HG03432 (cell line): ENCODE results near the gene FLYWCH1.

ENCODE experiments used
- ATAC-seq: cut with Tn5 transposase; IDR thresholded peaks from one replicate; pipeline ENCODE4 v1.9.1; 2021; ENCODE audit warnings: mild to moderate bottlenecking, moderate library complexity; ENCODE audit not compliant: unreplicated experiment

Gene FLYWCH1

GRCh38 chr16:2967721-2968161 is 56.0 kb downstream of the FLYWCH1 start:
- ATAC-seq: no peak

DNA sequence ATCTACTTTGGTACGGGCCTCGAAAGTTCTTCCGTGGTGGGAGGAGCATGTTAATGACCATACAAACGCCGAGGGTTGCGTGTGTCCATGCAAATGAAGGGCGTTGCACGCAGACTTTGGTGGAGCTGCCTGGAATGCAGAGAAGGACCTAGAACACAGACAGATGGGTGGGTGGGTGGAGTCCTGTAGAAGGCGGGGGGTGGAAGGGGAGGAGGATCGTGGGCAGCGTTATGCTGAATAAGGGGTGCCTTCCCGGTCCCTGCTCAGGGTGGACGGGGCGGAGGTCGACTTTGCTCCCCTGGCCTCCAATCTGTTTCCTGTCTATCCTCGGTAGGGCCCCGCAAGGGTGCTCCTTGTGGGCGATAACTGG is 56.6 kb downstream of the FLYWCH1 start:
- ATAC-seq: no peak

DNA sequence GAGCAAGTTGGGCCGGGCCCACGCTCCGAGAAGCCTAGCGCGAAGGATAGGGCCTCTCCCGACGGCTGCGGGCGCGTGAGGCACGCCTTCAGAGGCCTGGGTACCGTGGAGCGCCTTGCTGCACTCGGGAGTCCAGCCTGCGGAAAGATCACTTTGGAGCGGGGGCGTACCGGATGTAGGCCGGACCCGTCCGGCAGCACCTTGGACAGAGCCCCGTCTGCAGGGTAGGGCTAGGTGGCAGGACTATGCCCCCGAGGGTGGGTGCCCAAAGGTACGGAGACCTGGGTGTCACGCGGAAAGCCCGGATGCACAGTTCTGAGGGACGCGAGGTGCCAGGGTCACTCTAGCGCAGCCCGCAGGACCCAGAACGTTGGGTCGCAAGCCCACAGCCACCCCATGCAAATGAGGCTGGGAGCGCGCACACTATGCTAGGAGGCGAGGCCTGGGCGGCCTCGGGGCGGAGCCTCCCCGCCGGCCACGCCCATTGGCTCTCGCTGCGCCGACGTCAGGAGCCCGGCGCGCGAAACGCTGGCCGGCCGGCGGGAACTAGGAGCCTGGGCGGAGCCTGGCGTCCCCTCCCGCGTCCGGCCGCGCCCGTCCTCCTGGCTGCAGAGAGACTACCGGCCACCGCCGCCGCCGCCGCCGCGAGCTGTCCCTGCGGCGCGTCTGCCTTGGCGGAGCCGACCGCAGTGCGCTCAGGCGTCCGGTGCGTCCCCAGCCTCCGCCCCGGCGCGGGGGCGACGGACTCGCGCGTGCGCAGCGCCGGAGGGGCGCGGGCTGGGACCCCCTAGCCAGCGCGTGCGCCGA is 57.2 kb downstream of the FLYWCH1 start, which contains the start of gene PAQR4:
Gene PAQR4 (plus strand): TSS at position 611 of the 807 bp plus-strand sequence. CDS start 327 bp downstream, outside the sequence.
- ATAC-seq: peak; percentile 74

DNA sequence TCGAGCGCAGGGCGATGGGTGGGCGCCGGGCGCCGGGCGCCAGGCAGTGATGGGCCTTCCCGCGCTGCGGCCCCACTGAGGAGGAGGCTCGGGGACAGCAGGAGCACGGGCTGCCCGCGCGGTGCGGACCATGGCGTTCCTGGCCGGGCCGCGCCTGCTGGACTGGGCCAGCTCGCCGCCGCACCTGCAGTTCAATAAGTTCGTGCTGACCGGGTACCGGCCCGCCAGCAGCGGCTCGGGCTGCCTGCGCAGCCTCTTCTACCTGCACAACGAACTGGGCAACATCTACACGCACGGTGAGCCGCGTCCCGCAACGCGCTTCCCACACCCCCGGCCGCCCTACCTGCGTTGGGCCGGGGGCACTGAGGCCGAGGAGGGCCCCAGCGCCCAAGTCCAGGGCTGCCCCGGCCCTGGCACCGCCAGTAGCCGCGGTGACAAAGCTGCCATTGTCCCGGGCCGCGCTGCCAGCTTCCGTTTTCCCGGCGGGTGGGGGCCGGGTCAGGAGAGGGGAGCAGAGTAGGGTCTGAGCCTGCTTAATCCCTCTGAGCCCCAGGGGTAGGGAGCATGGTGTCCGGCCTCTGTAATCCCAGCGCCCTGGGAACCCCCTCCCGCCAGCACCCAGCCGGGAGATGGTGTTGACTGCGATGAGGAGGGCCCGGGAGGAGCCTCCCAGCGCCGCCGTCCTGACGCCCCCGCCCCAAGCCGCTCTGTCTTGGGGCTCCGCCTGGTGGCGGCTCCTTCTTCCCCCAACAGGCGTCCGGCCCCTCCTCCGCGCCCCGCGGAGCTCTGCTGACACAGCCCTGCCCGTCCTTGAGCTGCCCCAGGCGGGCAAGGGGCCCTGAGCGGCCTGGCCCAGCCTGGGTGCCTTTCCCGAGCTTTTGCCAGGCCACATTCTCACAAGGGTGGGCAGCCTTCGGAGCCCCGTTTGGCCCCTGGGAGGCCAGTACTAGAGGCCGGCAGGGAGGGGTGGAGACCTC is 58.1 kb downstream of the FLYWCH1 start:
- ATAC-seq: peak; percentile 40

GRCh38 chr16:2970563-2970962 is 58.8 kb downstream of the FLYWCH1 start:
- ATAC-seq: no peak

GRCh38 chr16:2971134-2971984 is 59.6 kb downstream of the FLYWCH1 start:
- ATAC-seq: no peak

GRCh38 chr16:2971985-2972784 is 60.5 kb downstream of the FLYWCH1 start:
- no peak for ATAC-seq

GRCh38 chr16:2973093-2973492 is 61.4 kb downstream of the FLYWCH1 start:
- ATAC-seq: no peak

GRCh38 chr16:2973605-2974318 is 62.0 kb downstream of the FLYWCH1 start:
- no peak for ATAC-seq

DNA sequence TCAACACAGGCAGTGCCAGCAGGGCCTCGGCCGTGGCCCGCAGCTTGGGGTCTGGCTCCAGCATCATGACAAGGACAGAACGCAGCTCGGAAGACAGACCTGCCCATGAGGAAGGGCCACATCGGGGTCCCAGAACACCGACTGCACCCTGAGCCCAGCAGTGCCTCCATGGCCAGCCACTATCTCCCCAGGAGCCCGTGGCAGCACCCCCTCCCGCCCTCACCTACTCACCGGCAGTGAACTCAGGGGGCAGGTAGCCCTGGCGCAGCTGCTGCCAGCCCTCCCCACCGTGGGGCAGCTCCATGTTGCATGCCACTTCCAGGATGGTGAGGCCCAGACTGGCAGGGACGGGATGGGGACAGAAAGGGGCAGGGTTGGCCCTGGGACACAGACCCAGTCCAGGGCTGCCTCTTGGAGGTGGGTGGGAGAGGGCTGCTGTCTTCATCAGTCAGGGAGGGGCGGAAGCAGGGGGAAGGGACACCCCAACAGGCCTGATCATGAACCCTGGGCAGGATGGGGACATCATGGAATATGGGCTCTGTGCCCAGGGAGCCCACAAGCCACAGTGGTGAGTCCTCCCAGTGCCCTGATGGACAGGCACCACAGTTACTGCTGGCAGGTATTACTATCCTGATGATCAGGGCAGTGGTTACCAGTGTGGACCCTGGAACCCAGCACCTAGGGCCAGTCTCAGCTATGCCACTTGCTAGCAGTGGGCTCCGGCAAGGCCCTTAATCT is 62.8 kb downstream of the FLYWCH1 start:
- ATAC-seq: no peak

DNA sequence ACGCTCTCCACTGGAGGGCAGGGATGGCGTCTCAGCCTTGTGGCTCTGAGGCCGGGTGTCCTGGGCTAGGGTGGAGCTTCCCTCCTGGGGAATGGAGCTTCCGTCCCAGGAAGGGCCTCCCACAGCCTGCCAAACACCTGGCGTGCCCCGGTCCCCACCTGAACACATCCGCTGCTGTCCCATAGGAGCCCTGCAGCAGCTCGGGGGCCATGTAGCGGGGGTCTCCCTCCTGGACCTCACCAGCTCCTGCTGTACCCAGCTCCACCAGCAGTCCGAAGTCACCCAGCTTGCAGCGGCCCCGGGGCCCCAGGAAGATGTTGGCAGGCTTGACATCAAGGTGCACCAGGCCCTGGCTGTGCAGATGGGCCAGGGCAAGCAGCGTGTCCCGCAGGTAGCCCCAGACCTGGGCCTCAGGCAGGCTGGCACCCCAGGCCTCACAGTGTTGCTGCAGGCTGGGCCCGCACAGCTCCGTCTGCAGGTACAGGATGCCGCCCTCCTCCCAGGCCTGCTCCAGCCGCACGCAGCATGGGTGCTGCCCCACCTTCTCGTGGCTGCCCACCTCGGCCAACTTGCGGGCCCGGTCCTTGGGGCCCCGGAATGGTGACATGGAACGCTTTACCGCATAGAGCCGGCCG is 63.5 kb downstream of the FLYWCH1 start:
- no peak for ATAC-seq

- ATAC-seq: no peak
These were observed 64.5 kb downstream of the FLYWCH1 start for GRCh38 chr16:2976201-2976600.

GRCh38 chr16:2976673-2977072 is 64.9 kb downstream of the FLYWCH1 start:
- no peak for ATAC-seq

- ATAC-seq: no peak
These were observed 65.7 kb downstream of the FLYWCH1 start for GRCh38 chr16:2977440-2977839.

- peak; percentile 14 for ATAC-seq
These were observed 68.0 kb downstream of the FLYWCH1 start for GRCh38 chr16:2979669-2980226.

DNA sequence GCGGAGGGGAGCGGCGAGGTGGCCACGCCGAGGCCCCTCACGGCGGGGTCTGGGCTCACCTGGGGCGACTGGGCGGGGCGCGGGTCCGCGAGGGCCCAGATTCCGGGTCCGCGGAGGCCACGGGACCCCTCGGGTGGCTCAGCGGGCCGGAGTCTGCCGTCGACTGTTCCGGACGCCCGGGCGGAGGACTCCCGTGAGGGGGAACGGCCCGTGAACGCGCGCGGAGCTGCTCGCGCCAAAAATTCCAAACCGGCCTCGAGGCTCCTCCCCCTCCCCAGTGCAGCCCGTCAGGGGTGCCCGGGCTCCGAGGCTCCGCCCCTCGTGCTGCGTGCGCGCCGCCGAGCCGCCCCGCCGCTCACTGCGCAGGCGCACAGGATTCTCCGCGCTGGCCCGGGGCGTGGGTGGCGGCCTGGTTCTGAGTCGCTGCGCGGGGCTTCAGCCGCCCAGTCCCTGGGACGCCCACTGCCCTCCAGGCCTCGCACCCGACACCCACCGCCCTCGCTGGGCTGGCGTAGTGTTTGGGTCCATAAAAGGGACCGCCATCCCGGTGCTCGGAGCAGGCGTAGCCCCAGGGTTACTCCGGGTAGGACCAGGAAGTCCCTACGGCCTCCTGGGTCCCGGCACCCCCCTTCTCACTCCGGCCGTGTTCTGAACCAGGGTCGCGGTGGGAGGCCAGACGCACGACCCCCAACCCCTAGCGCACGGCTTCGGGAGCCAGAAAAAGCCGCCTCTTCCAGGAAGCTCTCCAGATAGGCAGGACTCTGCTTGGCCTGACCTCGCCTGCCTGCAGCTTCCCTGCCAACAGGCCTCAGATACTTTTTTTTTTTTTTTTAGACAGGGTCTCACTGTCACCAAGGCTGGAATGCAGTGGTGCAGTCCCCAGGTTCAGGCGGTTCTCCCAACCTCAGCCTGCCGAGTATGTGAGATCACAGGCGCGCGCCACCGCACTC is 68.8 kb downstream of the FLYWCH1 start, which contains the start of gene PKMYT1:
Gene PKMYT1 (minus strand): TSS at position 220 of the 950 bp plus-strand sequence. CDS start 789 bp downstream, outside the sequence.
- peak; percentile 74 for ATAC-seq
